Astrocyte (in vitro differentiated cells and primary cell): Measurements from ENCODE around the gene SPON1. TPM values are rescaled to one million over a fixed set of nuclear protein-coding genes. Genes with fewer than 3 reads are reported as not detected.

Experiments
- DNase-seq: peaks from one replicate; pipeline ENCODE4 v3.0.0-alpha.2; 2010; ENCODE audit warnings: low read depth
- FAIRE-seq: peaks from 2 replicates; lab custom pipeline; 2011; peaks lifted over from hg19 to GRCh38; lab: Jason Lieb, UNC
- H2AFZ ChIP-seq: 2 replicates; pipeline ENCODE4 v1.6.0; 2012; ENCODE audit warnings: low read depth, low read length, inconsistent platforms
- H3K27ac ChIP-seq: 2 replicates; pipeline ENCODE4 v1.5.1; 2011; ENCODE audit warnings: low read depth, low read length, inconsistent platforms
- H3K27me3 ChIP-seq: 2 replicates; pipeline ENCODE4 v1.6.0; 2011; ENCODE audit warnings: low read length, inconsistent platforms; ENCODE audit not compliant: insufficient read depth
- H3K36me3 ChIP-seq: 2 replicates; pipeline ENCODE4 v1.5.1; 2011; ENCODE audit warnings: low read length, inconsistent platforms; ENCODE audit not compliant: insufficient read depth
- H3K4me1 ChIP-seq: 2 replicates; pipeline ENCODE4 v1.5.1; 2011; ENCODE audit warnings: low read length, inconsistent platforms; ENCODE audit not compliant: insufficient read depth
- H3K4me2 ChIP-seq: 2 replicates; pipeline ENCODE4 v1.6.0; 2012; ENCODE audit warnings: low read length, inconsistent platforms
- H3K4me3 ChIP-seq: 2 replicates; pipeline ENCODE4 v1.5.1; 2011; ENCODE audit warnings: low read depth, mild to moderate bottlenecking, low read length, inconsistent platforms; ENCODE audit not compliant: insufficient read depth
- H3K79me2 ChIP-seq: 2 replicates; pipeline ENCODE4 v1.6.0; 2012; ENCODE audit warnings: mild to moderate bottlenecking, low read length, inconsistent platforms; ENCODE audit not compliant: insufficient read depth
- H3K9ac ChIP-seq: 2 replicates; pipeline ENCODE4 v1.6.0; 2012; ENCODE audit warnings: mild to moderate bottlenecking, low read length, inconsistent platforms
- H3K9me3 ChIP-seq: 2 replicates; pipeline ENCODE4 v1.5.1; 2012; ENCODE audit warnings: low read depth, mild to moderate bottlenecking, low read length, inconsistent platforms; ENCODE audit not compliant: insufficient read depth
- H4K20me1 ChIP-seq: 2 replicates; pipeline ENCODE4 v1.6.0; 2012; ENCODE audit warnings: low read length, inconsistent platforms; ENCODE audit not compliant: insufficient read depth
- H3K27ac Mint-ChIP-seq: one replicate; pipeline ENCODE4 v1.8.0; 2021; ENCODE audit warnings: mild to moderate bottlenecking, mixed read lengths; ENCODE audit not compliant: unreplicated experiment
- H3K27me3 Mint-ChIP-seq: one replicate; pipeline ENCODE4 v1.8.0; 2021; ENCODE audit warnings: low read depth, mixed read lengths; ENCODE audit not compliant: unreplicated experiment
- H3K36me3 Mint-ChIP-seq: one replicate; pipeline ENCODE4 v1.8.0; 2021; ENCODE audit warnings: low read depth, mixed read lengths; ENCODE audit not compliant: unreplicated experiment
- H3K4me1 Mint-ChIP-seq: one replicate; pipeline ENCODE4 v1.8.0; 2021; ENCODE audit warnings: low read depth, mixed read lengths; ENCODE audit not compliant: unreplicated experiment
- H3K4me3 Mint-ChIP-seq: one replicate; pipeline ENCODE4 v1.8.0; 2021; ENCODE audit warnings: mild to moderate bottlenecking, moderate library complexity, mixed read lengths; ENCODE audit not compliant: unreplicated experiment
- H3K9me3 Mint-ChIP-seq: one replicate; pipeline ENCODE4 v1.8.0; 2021; ENCODE audit warnings: mild to moderate bottlenecking, mixed read lengths; ENCODE audit not compliant: unreplicated experiment
- EZH2 ChIP-seq: IDR thresholded peaks from 2 replicates; pipeline ENCODE4 v1.6.1; 2012; ENCODE audit warnings: mild to moderate bottlenecking, low read length, inconsistent platforms; ENCODE audit not compliant: insufficient read depth
- total RNA-seq: library from RNA; stranded (reverse); gene quantifications from 2 replicates; pipeline ENCODE4 v1.2.1, GENCODE V29; 2021
- TF ChIP-seq, protein P1 (sequence below): IDR thresholded peaks from 2 replicates; pipeline ENCODE4 v1.5.1; 2011; ENCODE audit warnings: low read depth, mild to moderate bottlenecking, inconsistent platforms, low read length, moderate library complexity; ENCODE audit not compliant: insufficient read depth

The SPON1 gene
- total RNA-seq, 1 donor from 2014 or later: 2.0 TPM

DNA sequence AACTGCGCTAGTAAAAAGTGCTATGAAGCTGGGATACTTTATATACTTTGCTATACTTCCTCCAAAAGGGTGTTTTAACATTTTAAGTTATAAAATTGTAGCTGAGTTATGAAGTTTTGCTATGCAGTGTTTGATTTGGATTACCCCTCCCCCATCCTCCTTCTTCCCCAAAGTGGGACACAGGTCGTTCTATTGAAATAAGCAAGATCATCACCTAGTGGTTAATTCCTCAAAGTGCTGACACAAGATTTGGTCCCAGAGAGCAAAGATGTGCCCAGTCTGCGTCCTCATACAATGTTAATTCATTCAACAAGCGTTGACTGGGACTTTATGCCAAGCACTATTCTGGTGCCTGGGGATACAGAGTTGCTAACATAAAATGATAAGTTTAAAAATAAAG lies 78.5 kb downstream of the SPON1 start:
- Mint-ChIP-seq H3K27ac (no peak overlapping the region), H3K4me1 (no peaks in the 10 kb centered on the region), H3K36me3 (no peaks in the 10 kb centered on the region), H3K9me3 (no peaks in the 10 kb centered on the region), H3K4me3 (no peak overlapping the region), H3K27me3 (no peaks in the 10 kb centered on the region)
- Histone ChIP-seq H3K9me3 (no peaks in the 10 kb centered on the region), H4K20me1 (no peaks in the 10 kb centered on the region), H3K27ac (no peak overlapping the region), H3K36me3 (no peaks in the 10 kb centered on the region), H3K4me2 (no peak overlapping the region), H3K4me3 (no peak overlapping the region), H3K27me3 (no peaks in the 10 kb centered on the region), H2AFZ (no peak overlapping the region), H3K79me2 (no peaks in the 10 kb centered on the region), H3K4me1 (no peaks in the 10 kb centered on the region), H3K9ac (no peak overlapping the region)
- no peak for DNase-seq
- FAIRE-seq: no peak
- TF ChIP-seq EZH2: no peak
- TF ChIP-seq, protein P1, sequence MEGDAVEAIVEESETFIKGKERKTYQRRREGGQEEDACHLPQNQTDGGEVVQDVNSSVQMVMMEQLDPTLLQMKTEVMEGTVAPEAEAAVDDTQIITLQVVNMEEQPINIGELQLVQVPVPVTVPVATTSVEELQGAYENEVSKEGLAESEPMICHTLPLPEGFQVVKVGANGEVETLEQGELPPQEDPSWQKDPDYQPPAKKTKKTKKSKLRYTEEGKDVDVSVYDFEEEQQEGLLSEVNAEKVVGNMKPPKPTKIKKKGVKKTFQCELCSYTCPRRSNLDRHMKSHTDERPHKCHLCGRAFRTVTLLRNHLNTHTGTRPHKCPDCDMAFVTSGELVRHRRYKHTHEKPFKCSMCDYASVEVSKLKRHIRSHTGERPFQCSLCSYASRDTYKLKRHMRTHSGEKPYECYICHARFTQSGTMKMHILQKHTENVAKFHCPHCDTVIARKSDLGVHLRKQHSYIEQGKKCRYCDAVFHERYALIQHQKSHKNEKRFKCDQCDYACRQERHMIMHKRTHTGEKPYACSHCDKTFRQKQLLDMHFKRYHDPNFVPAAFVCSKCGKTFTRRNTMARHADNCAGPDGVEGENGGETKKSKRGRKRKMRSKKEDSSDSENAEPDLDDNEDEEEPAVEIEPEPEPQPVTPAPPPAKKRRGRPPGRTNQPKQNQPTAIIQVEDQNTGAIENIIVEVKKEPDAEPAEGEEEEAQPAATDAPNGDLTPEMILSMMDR: peak; percentile 17

DNA sequence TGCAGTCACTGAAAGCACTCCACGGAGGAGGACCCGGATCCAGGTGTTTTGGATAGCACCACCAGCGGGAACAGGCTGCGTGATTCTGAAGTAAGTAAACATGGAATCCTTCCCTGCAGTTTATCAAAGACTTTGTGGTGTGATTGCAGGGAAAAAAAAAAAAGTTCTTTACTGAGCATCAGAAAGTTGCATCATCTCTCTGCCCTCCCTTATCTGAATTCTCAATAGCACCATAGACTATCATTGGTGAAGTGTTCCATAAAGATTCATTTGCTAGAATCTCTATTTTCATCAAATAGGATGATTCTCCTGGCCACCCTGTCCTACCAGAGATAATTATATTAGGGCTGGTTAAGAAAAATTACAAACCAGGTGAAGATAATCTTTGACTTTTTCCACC lies 79.0 kb downstream of the SPON1 start:
- Histone ChIP-seq H3K9ac (no peak overlapping the region), H3K27ac (no peak overlapping the region), H3K4me3 (no peak overlapping the region), H3K79me2 (no peaks in the 10 kb centered on the region), H2AFZ (no peak overlapping the region), H3K36me3 (no peaks in the 10 kb centered on the region), H3K4me2 (no peak overlapping the region), H3K9me3 (no peaks in the 10 kb centered on the region), H3K4me1 (no peaks in the 10 kb centered on the region), H3K27me3 (no peaks in the 10 kb centered on the region), H4K20me1 (no peaks in the 10 kb centered on the region)
- H3K36me3 Mint-ChIP-seq: no peaks in the 10 kb centered on the region
- no peak overlapping the region for H3K27ac Mint-ChIP-seq
- H3K9me3 Mint-ChIP-seq: no peaks in the 10 kb centered on the region
- H3K27me3 Mint-ChIP-seq: no peaks in the 10 kb centered on the region
- DNase-seq (no peak), FAIRE-seq (no peak)
- H3K4me1 Mint-ChIP-seq: no peaks in the 10 kb centered on the region
- TF ChIP-seq EZH2: no peak
- TF ChIP-seq, protein P1: no peak
- no peak overlapping the region for H3K4me3 Mint-ChIP-seq

DNA sequence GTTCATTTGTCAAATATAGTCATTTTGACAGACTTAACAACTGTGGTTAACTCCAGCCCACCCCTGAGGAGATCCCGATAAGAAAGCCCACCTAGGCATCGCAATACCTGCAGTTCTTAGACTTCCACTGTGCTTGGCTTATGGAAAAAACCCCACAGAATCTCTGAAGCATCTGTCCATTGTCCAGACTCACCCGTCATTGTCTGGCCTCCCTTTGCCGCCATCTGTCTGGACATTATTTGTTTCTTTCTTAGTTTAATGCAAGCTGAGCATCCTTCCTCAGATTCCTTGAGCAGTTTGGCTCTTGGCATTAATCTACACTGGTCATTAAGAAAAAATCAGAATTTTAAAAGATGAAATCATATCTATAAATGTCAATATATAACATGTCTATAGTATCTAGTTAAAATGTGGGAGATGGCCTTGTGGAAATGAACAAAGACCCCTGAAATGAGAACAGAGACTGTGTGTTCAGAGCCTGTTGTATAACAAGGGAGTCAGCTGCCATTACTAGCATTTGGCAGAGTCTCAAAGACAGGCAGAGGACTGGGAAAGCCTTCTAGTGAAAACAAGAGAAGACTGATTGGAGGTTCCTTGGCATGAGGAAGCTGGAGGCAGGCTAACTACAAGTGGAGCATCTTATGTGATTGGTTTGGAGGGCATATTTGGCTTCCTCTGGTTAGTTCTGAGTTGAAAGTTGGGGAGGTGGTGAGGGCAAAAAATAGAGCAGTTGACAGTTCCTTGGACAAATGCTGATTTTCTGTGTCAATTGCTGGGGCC lies 80.4 kb downstream of the SPON1 start:
- Histone ChIP-seq H3K4me2 (no peak overlapping the region), H3K9ac (no peak overlapping the region), H3K27ac (no peak overlapping the region), H2AFZ (no peak overlapping the region), H3K4me3 (no peak overlapping the region), H4K20me1 (no peaks in the 10 kb centered on the region), H3K79me2 (no peaks in the 10 kb centered on the region), H3K4me1 (no peaks in the 10 kb centered on the region), H3K36me3 (no peaks in the 10 kb centered on the region), H3K9me3 (no peaks in the 10 kb centered on the region), H3K27me3 (peaks cover 3% of the 10 kb centered on the region)
- Mint-ChIP-seq H3K9me3 (no peaks in the 10 kb centered on the region), H3K4me3 (no peak overlapping the region), H3K27ac (no peak overlapping the region), H3K4me1 (no peaks in the 10 kb centered on the region), H3K36me3 (no peaks in the 10 kb centered on the region), H3K27me3 (no peaks in the 10 kb centered on the region)
- DNase-seq (no peak), FAIRE-seq (no peak)
- no peak for TF ChIP-seq EZH2
- TF ChIP-seq, protein P1: no peak
